Osteoblast (primary cell): ENCODE measurements around the gene TVP23C. TPM values are rescaled to one million over a fixed set of nuclear protein-coding genes. Genes with fewer than 3 reads are reported as not detected.
A peak's percentile ranks its signal among the peaks of the same experiment; 100 is the strongest.

Source experiments
- DNase-seq: peaks from one replicate; pipeline ENCODE4 v3.0.0; 2011; ENCODE audit warnings: low spot score, mixed read lengths; ENCODE audit not compliant: insufficient read length; ENCODE audit errors: missing footprints
- H2AFZ ChIP-seq: 2 replicates; pipeline ENCODE4 v1.6.0; 2011; ENCODE audit warnings: mild to moderate bottlenecking, low read length
- H3K27ac ChIP-seq: 2 replicates; pipeline ENCODE4 v1.5.1; 2011; ENCODE audit warnings: mild to moderate bottlenecking, low read depth, low read length, moderate library complexity
- H3K27me3 ChIP-seq: 2 replicates; pipeline ENCODE4 v1.6.0; 2012; ENCODE audit warnings: mild to moderate bottlenecking, control low read depth, inconsistent platforms, low read length, moderate library complexity; ENCODE audit not compliant: insufficient read depth
- H3K36me3 ChIP-seq: 2 replicates; pipeline ENCODE4 v1.5.1; 2011; ENCODE audit warnings: mild to moderate bottlenecking, low read length, control low read depth, moderate library complexity; ENCODE audit not compliant: insufficient read depth
- H3K4me1 ChIP-seq: 2 replicates; pipeline ENCODE4 v1.5.1; 2011; ENCODE audit warnings: mild to moderate bottlenecking, low read length, control low read depth, moderate library complexity; ENCODE audit not compliant: insufficient read depth
- H3K4me2 ChIP-seq: 2 replicates; pipeline ENCODE4 v1.6.0; 2011; ENCODE audit warnings: mild to moderate bottlenecking, low read length; ENCODE audit not compliant: insufficient read depth
- H3K4me3 ChIP-seq: fragments of 200-600 bp; sonication (generic); 3 replicates; pipeline ENCODE4 v1.5.1; 2012; ENCODE audit warnings: mild to moderate bottlenecking, low read length, inconsistent platforms; ENCODE audit not compliant: insufficient read depth
- H3K79me2 ChIP-seq: 2 replicates; pipeline ENCODE4 v1.6.0; 2012; ENCODE audit warnings: mild to moderate bottlenecking, low read length, control low read depth, inconsistent platforms; ENCODE audit not compliant: insufficient read depth
- H3K9me3 ChIP-seq: 2 replicates; pipeline ENCODE4 v1.5.1; 2011; ENCODE audit warnings: low read depth, low read length, control low read depth
- H4K20me1 ChIP-seq: 2 replicates; pipeline ENCODE4 v1.6.0; 2012; ENCODE audit warnings: mild to moderate bottlenecking, low read length, control low read depth; ENCODE audit not compliant: insufficient read depth
- total RNA-seq: library from RNA; depleted of rRNA; stranded (reverse); fragments of >200 nt; gene quantifications from 2 replicates; pipeline ENCODE4 v1.2.3, GENCODE V29; 2012
- TF ChIP-seq, protein P1 (sequence below): IDR thresholded peaks from 2 replicates; pipeline ENCODE4 v1.5.1; 2011; ENCODE audit warnings: mild to moderate bottlenecking, low read depth, low read length, moderate library complexity; ENCODE audit errors: extremely low read depth

Gene TVP23C
- total RNA-seq, 1 donor: 38.4 TPM

GRCh38 chr17:15502369-15503112 lies 60.7 kb downstream of the TVP23C start:
- Histone ChIP-seq H3K79me2 (no peaks in the 10 kb centered on the region), H3K36me3 (peaks cover 11% of the 10 kb centered on the region), H3K27me3 (no peaks in the 10 kb centered on the region), H2AFZ (peak overlapping the region; percentile 91), H3K4me3 (peak overlapping the region; percentile 67), H4K20me1 (peaks cover 2% of the 10 kb centered on the region), H3K27ac (peak overlapping the region; percentile 66), H3K4me1 (peaks cover 9% of the 10 kb centered on the region), H3K4me2 (peak overlapping the region; percentile 84), H3K9me3 (no peaks in the 10 kb centered on the region)
- peak; percentile 99 for DNase-seq
- TF ChIP-seq, protein P1, sequence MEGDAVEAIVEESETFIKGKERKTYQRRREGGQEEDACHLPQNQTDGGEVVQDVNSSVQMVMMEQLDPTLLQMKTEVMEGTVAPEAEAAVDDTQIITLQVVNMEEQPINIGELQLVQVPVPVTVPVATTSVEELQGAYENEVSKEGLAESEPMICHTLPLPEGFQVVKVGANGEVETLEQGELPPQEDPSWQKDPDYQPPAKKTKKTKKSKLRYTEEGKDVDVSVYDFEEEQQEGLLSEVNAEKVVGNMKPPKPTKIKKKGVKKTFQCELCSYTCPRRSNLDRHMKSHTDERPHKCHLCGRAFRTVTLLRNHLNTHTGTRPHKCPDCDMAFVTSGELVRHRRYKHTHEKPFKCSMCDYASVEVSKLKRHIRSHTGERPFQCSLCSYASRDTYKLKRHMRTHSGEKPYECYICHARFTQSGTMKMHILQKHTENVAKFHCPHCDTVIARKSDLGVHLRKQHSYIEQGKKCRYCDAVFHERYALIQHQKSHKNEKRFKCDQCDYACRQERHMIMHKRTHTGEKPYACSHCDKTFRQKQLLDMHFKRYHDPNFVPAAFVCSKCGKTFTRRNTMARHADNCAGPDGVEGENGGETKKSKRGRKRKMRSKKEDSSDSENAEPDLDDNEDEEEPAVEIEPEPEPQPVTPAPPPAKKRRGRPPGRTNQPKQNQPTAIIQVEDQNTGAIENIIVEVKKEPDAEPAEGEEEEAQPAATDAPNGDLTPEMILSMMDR: peak; percentile 89

DNA sequence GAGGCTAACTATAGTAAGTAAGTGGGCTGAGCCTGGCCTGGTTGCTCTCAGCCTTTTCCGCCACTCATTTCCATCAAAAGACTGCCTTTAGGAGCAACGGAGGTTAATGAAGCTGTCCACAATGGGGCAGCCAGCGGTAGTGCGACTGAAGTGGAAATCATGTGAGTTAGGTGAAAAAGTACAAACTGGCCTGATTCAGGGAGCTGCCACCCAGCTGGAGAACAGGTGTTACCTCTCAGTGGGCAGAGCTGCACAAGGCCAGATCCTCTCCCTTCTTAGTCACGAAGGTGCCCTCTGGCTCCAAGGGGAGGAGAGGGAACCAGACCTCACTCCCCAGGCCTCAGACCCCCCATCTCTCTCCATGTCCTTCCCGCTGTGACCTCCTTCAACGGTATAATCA lies 61.5 kb downstream of the TVP23C start:
- peaks cover 9% of the 10 kb centered on the region for H3K4me1 ChIP-seq
- peaks cover 7% of the 10 kb centered on the region for H3K36me3 ChIP-seq
- H3K79me2 ChIP-seq: no peaks in the 10 kb centered on the region
- H3K9me3 ChIP-seq: no peaks in the 10 kb centered on the region
- no peak for DNase-seq
- H2AFZ ChIP-seq: no peak overlapping the region
- H3K4me3 ChIP-seq: no peak overlapping the region
- peaks cover under 1% of the 10 kb centered on the region for H4K20me1 ChIP-seq
- H3K4me2 ChIP-seq: peak overlapping the region; percentile 84
- H3K27ac ChIP-seq: no peak overlapping the region
- TF ChIP-seq, protein P1: no peak
- no peaks in the 10 kb centered on the region for H3K27me3 ChIP-seq

DNA sequence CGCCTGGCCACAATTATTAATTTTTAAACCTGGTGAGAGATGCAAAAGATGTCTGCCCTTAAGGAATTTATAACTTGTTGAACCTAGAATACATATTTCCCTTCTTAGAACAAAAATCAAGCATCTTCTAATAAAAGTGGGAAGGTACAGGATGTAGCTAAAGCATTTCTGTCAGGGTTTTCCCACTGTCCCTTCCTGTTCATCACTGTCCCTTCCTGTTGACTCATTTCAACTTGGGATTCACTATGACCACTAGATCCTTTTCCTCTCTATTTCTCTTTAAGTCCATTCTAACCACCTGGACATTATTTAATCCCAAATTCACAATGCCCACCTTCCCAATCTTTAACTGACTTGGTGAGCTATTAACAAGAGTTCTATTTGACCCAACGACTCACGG lies 62.0 kb downstream of the TVP23C start:
- Histone ChIP-seq H2AFZ (no peak overlapping the region), H3K36me3 (peaks cover 7% of the 10 kb centered on the region), H3K79me2 (no peaks in the 10 kb centered on the region), H3K9me3 (no peaks in the 10 kb centered on the region), H4K20me1 (no peaks in the 10 kb centered on the region), H3K4me2 (no peak overlapping the region), H3K4me3 (no peak overlapping the region), H3K27me3 (no peaks in the 10 kb centered on the region), H3K4me1 (peaks cover 9% of the 10 kb centered on the region), H3K27ac (no peak overlapping the region)
- TF ChIP-seq, protein P1: no peak
- DNase-seq: no peak

DNA sequence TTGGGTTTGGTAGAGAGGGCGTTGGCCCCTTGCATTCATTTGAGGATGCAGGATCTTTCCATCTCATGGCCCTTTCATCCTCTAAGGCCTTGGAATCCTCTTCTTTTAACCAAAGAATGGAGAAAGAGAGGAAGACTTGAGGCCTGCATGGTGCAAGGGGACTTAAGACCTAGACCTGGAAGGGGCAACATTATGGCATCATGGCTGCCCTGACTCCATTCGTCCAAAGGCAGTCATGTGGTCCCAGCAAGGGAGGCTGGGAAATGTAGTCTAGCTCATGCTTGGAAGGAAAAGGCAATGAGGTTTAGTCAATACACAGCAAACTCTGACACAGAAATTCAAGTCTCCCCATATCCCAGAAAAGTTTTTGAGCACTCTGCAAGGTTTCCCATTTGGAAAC lies 65.2 kb downstream of the TVP23C start:
- no peaks in the 10 kb centered on the region for H3K79me2 ChIP-seq
- no peak overlapping the region for H3K4me2 ChIP-seq
- H2AFZ ChIP-seq: no peak overlapping the region
- no peak overlapping the region for H3K4me3 ChIP-seq
- H3K27me3 ChIP-seq: no peaks in the 10 kb centered on the region
- H3K4me1 ChIP-seq: peaks cover 9% of the 10 kb centered on the region
- no peaks in the 10 kb centered on the region for H4K20me1 ChIP-seq
- DNase-seq: no peak
- no peak overlapping the region for H3K27ac ChIP-seq
- peaks cover 13% of the 10 kb centered on the region for H3K36me3 ChIP-seq
- TF ChIP-seq, protein P1: no peak
- no peaks in the 10 kb centered on the region for H3K9me3 ChIP-seq
